GM11168 (cell line): ENCODE data around the gene LRRC39.

Source experiments
- in situ Hi-C: fragments of 300-500 bp; cut with MboI; formaldehyde crosslinking; loops from one replicate; pipeline ENCODE4 v1.12.0; 2022; ENCODE audit warnings: low sequenced_read_pairs; ENCODE audit not compliant: unreplicated experiment

Gene LRRC39

DNA sequence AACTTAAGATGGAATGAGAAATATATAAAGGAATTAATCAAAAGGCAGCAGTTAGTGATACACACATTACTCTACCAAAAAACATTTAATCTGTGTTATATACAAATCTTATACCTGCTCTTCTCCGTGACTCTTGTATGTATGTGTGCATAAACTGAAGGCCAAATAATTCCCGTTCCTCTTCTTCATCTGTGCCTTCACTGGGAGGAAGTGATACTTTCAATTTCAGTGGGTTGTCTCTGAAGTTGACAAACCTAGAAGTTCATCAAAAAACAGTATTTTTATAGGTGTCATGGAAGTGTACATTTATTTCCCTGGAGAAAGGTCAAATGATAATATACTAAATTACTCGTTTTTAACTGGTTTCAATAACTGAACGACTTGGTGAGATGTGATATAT, 25.8 kb downstream of the LRRC39 start:
- in situ Hi-C loops: no loop called here

- in situ Hi-C loops: no loop called here
Observed at GRCh38 chr1:100151679-100152078, 26.4 kb downstream of the LRRC39 start.

DNA sequence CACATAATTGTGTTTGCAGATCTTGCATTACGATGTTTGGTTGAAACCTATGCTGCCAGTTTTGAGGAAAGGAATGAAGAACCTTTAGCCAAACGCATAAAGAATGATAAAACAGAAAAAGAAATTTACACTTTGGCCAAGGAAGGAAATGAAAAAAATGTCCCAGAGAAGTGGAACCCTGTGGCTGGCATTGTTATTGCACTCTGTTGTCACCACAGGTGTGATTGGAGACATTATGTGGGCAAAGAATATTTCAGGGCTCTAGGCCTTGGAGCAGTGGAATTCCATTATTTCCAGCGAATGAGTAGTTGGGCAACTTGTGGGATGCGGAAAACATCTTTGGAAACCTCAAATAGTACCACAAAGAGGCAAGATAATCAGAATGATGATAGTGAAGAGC, 30.2 kb downstream of the LRRC39 start:
- in situ Hi-C loops: loop anchor here (5.0 kb wide), 1 partner anchor 56 kb away; no protein-coding TSS in a partner anchor

DNA sequence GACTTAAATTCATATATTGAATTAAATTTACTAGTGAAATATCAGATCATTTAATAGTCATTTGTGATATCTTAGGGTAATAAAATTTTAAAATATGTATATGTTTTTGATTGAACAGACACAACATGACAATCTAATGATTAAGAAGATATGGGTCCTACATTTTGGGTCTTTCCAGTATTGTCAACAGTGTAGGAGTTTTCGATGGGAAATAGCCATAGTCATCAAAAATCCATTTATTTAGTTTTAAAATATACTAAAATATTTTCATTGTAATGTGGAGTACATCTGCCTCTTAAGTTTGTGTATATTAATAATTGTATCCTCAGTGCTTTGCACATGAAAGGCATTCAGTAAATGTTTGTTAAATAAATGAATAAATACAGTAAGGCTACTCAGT, 31.1 kb downstream of the LRRC39 start:
- in situ Hi-C loops: loop anchor here (5.0 kb wide), 1 partner anchor 55 kb away; no protein-coding TSS in a partner anchor

GRCh38 chr1:100145116-100145515, 32.9 kb downstream of the LRRC39 start:
- in situ Hi-C loops: loop anchor here (5.0 kb wide), 1 partner anchor 53 kb away; no protein-coding TSS in a partner anchor

- in situ Hi-C loops: no loop called here
Observed at GRCh38 chr1:100142343-100142742, 35.7 kb downstream of the LRRC39 start.

DNA sequence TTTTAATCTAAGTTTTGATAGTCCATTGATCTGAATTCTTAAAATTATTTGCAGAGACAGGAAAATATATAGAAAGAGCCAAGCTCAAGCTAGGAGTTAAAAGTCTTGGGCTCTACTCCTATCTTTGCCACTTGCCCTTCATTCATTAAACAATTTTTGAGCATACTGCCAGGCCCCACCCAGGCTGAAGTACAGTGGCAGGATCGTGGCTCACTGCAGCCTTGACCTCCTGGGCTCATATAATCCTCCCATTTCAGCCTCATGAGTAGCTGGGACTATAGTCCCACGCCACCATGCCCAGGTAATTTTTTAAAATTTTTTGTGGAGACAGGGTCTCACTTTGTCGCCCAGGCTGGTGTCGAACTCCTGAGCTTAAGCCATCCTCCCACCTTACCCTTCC, 36.9 kb downstream of the LRRC39 start:
- in situ Hi-C loops: no loop called here

- in situ Hi-C loops: no loop called here
Observed at GRCh38 chr1:100137602-100138001, 40.5 kb downstream of the LRRC39 start.

GRCh38 chr1:100134872-100135271, 43.2 kb downstream of the LRRC39 start:
- in situ Hi-C loops: no loop called here

DNA sequence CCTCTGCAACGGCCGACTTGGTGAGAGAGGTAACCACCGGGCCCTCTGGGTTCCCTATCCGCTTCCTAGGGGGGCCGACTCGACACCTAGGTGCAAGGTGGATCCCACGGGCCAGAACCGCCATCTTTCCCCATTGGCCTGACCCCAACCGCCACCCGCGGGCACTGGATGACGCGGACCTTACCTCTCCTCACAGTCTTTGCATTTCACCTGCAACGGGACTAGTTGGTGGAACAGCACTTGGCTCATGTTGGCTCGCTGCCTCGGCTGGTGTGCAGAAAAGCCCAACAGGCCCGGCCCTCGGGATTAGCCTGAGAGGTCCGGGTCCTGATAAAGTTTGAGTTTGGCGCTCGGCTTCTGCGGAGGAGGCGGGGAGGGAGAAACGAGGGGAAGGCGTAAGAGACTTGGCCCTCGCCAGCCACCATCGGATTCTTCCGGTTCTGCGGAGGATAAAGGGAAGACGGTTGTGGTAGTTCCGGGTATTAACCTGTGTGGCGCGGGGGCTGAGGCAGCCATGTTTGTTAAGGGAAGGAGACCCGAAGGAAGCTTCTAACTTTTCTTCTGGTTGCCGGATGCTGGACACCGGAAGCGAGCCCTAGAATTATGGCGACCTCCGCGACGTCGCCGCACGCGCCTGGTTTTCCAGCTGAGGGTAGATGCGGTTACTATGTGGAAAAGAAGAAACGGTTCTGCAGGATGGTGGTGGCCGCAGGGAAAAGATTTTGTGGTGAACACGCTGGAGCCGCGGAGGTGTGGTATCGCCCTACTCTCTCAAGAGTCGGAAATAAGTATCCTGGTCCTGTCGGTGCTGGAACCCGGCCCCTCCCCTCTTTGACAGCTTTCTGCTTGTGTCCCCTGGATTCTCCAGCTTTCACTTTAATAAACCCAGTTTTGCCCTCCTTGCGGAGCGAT, 45.2 kb downstream of the LRRC39 start, which contains the start of the genes SASS6 and TRMT13:
Gene SASS6, minus strand, starts transcription at position 365 of the 912 bp plus-strand sequence. Its CDS starts 116 bp downstream, at position 249.
Gene TRMT13, plus strand, starts transcription at position 598 of the 912 bp plus-strand sequence. Its CDS starts 6 bp downstream, at position 604.
- in situ Hi-C loops: no loop called here

DNA sequence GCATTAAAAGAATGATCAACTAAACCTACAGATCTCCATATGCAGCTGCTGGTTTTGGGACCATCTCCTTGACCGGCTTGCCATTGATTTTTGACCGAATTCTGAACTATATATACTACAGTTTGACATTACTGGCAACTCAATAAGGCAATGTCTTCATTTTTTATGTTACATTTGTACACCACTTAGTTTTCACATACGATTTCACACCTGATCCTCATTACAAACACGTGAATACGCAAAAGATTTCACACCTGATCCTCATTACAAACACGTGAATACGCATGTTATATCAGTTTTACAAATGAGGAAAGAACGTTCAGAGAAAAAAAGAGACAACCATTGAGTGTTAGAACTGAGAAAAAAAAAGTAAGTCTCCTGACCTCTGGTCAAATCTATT, 46.4 kb downstream of the LRRC39 start:
- in situ Hi-C loops: no loop called here

DNA sequence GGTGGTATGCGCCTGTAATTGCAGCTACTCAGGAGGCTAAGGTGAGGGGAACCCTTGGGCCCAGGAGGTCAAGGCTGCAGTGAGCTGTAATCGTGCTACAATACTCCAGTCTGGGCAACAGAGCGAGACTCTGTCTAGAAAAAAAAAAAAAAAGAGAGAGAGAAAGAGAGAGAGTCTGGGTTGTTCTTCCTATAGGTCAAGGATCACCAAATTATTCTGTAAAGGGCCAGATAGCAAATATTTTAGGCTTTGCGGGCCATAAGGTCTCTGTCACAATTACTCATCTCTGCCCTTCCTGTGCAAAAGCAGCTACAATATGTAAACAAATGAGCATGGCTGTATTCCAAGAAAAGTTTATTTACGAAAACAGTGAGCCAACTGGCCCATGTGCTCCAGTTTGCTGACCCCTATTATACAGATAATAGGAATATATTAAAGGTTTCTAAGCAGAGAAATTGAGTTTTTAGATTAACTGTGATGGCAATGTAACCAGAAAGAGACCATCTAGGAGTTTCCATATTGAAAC, 47.4 kb downstream of the LRRC39 start:
- in situ Hi-C loops: no loop called here

DNA sequence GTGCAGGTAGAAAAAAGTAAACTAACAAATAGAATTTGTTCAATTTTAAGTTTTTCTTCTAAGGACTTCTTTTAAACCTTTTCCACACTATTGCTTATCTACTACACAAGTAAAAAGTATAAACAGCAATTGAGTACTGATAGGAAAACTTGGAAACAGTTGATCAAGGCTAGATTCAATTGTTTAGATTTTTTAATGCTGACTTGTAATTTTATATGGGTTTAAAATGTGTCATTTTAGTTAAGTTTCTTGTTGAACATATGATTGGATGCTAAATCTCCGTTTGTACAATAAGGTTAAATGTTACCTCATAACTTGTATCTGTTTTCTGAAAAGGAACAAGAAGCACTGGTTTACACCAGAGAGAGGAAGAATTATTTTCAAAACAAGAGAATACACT, 50.8 kb downstream of the LRRC39 start:
- in situ Hi-C loops: no loop called here

- in situ Hi-C loops: no loop called here
Observed at GRCh38 chr1:100122177-100122576, 55.9 kb downstream of the LRRC39 start.

DNA sequence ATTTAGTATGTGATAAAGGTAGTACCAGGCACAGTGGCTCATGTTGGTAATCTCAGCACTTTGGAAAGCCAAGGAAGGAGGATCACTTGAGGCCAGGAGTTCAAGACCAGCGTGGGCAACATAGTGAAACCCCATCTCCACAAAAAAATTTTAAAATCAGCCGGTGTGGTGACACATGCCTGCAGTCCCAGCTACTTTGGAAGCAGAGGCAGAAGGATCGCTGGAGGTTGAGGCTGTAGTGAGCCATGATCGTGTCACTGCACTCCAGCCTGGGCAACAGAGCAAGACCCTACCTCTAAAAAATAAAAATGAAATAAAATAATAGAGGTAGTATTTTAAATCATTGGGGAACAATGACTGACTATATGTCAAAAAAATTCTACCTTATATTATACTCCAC, 62.5 kb downstream of the LRRC39 start:
- in situ Hi-C loops: no loop called here

DNA sequence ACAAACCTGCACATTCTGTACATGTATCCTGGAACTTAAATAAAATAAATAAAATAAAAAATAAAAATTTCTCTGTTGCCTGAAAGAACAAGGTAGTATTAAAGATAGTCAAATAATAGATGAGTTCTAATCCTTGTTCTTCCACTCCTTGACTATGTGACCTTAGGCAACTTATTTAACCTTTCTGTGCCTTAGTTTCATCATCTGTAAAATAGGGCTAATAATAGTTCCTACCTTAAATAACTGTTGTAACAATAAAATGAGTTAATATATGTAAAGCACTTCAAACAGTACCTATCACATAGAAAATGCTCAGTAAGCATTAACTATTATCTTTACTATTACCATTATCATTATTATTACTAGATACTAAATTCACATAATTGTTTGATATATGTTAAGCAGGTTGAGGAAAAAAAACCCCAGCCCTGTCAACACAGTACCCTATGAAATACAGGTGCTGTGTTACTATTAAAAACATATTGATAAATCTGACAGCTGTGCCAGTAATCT, 68.4 kb downstream of the LRRC39 start:
- in situ Hi-C loops: no loop called here

DNA sequence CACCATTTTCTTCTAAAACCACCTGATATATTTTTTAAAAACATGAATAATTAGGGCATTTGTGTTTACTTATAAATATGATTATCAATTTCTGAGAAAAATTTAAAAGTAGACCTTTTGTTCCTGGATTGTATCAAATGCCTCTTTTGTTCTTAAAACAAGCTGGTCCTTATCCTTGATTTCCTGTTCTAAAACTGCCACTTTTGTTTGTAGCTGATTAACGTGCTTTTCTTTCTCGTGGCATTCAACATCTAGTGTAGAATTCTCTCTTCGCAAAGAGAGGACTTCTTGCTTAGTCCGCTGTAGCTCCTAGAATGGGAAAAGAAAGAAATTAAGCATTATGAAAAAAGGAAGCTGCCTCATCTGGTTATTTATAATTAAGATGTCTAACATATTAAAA, 70.4 kb downstream of the LRRC39 start:
- in situ Hi-C loops: no loop called here

DNA sequence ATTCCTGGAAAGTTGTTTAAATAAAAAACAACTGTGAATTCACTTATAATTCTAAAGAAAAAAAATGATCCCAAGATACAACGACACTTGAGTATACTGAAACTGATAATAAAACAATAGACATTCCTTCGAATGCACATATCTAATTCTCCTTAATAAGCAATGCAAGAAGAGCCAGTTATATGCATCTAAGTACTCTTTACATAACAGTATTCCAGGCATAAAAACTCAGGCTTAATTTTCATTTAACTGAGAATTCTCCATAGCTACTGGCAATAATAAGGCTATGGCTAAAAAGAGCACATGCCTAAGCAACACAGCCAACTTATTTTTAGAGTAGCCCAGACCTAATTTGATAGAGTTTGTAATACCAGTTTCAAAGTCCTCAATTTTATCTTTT, 76.5 kb downstream of the LRRC39 start:
- in situ Hi-C loops: no loop called here

- in situ Hi-C loops: no loop called here
Observed at GRCh38 chr1:100100202-100100601, 77.9 kb downstream of the LRRC39 start.
